CD4-positive, alpha-beta T cell treated with Interleukin-4 for 4 hours (primary cell): Measurements from ENCODE around the gene PYGM.
A peak's percentile ranks its signal among the peaks of the same experiment; 100 is the strongest.

Source experiments
- DNase-seq: peaks from one replicate; pipeline ENCODE4 v3.0.0-alpha.2; 2020

PYGM gene

GRCh38 chr11:64752175-64752970 is 7.4 kb downstream of the PYGM start:
- no peak for DNase-seq

GRCh38 chr11:64751580-64751979 is 8.2 kb downstream of the PYGM start:
- no peak for DNase-seq

- no peak for DNase-seq
Measured at GRCh38 chr11:64751136-64751535, 8.6 kb downstream of the PYGM start.

- peak; percentile 24 for DNase-seq
Measured at GRCh38 chr11:64750361-64751054, 9.3 kb downstream of the PYGM start.

- no peak for DNase-seq
Measured at GRCh38 chr11:64747961-64748665, 11.7 kb downstream of the PYGM start.

- DNase-seq = no peak
Measured at GRCh38 chr11:64746486-64746885, 13.3 kb downstream of the PYGM start.

GRCh38 chr11:64745521-64746328 is 14.0 kb downstream of the PYGM start:
- peak; percentile 80 for DNase-seq

- DNase-seq = peak; percentile 93
Measured at GRCh38 chr11:64745189-64745520, 14.6 kb downstream of the PYGM start.

- peak; percentile 37 for DNase-seq
Measured at GRCh38 chr11:64744544-64745188, 15.1 kb downstream of the PYGM start.

- DNase-seq = peak; percentile 83
Measured at GRCh38 chr11:64743591-64744543, 15.9 kb downstream of the PYGM start, which contains the start of gene RASGRP2. Gene RASGRP2 (minus strand): TSS chr11:64744142. CDS start chr11:64742866, 1,276 bp downstream.

- peak; percentile 59 for DNase-seq
Measured at GRCh38 chr11:64742889-64743590, 16.7 kb downstream of the PYGM start.

- DNase-seq = peak; percentile 14
Measured at GRCh38 chr11:64742087-64742888, 17.5 kb downstream of the PYGM start.

GRCh38 chr11:64741375-64742086 is 18.2 kb downstream of the PYGM start:
- DNase-seq = no peak

- DNase-seq = no peak
Measured at GRCh38 chr11:64739871-64740270, 19.9 kb downstream of the PYGM start.

GRCh38 chr11:64736654-64737053 is 23.1 kb downstream of the PYGM start:
- no peak for DNase-seq

- no peak for DNase-seq
Measured at GRCh38 chr11:64735725-64736259, 24.0 kb downstream of the PYGM start.

GRCh38 chr11:64734811-64735724 is 24.7 kb downstream of the PYGM start:
- DNase-seq = no peak
